HG03103 (cell line): ENCODE data around the gene PLCB3.

ENCODE experiments used
- ATAC-seq: cut with Tn5 transposase; IDR thresholded peaks from one replicate; pipeline ENCODE4 v1.9.1; 2021; ENCODE audit warnings: low read depth; ENCODE audit not compliant: unreplicated experiment

PLCB3 gene

DNA sequence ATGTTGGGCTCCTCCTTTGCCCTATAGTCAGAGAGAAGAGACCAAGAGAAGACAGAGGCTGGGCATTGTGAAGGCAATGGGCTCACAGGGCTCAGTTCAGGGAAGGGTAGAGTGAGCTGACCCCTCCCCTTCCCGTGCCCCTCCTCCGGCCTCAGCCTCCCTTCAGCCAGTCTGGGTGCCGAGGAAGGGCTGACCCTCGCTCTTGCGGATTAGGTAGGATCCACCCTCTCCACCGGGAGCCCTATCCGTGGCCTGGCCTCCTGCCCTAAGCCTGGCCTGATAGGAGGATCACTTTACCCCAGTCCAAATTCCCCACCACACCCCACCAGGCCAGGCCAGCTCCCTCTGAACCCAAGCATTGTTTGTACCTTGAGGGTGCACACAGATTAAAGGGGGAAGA is 2.8 kb upstream of the PLCB3 start:
- ATAC-seq: no peak

DNA sequence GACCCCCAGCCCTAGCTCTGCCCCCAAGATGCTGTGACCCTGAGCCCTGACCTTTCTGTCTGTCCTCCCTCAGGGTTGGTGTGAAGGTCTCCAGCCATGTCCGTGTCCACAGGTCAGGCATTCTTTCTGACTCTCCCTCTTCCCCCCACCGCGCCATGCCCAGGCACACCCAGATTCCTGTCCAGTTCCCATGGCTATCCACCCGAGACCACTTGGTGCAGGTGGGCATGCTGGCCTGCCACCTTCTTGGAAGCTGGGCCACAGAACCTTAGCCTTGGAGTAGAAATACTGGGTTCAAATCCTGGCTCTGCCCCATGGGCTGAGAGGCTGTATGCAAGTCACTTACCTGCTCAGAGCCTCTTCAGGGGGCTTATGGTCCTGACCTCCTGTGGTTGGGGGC is 2.3 kb upstream of the PLCB3 start:
- ATAC-seq: no peak

DNA sequence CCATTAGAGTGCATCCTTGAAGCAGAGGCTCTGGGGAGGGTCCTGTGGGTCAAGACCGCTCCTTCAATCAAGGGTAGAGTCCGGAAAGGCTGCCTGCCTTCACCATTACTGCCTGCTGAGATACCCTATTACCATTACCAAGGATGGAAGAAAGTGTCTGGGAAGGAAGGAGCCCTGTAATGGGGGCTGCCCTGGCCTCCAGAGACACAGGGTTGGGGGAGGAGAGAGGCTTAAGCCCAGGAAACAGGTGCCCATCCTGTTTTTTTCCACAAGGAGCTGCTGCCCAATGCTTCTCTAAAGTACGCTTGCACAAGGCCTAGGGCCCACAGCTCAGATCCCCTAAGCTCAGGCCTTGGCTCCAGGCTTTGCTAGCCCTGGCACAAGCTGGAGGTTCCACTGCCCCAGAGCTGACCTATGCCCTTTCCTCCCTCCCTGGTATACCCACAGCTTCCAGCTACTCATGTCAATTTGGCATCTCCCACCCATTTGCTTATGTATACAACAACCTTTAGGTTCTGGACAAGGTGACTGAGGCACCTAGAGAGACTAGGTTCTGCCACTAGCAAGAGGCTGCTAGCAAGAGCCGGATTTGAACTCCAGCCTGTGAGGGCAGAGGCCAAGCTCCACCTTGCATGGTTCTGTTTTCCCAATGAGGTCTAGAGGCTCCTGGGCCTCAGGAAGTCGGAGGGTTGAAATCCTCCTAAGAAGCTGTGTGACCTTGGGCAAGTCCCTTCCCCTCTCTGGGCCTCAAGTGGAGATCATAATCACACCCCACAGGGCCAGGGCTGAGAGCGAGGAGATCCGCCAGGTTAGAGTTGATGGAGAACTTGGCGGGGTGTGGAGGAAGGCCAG is 1.5 kb upstream of the PLCB3 start:
- ATAC-seq: no peak

GRCh38 chr11:64250415-64251015 is 815 bp upstream of the PLCB3 start:
- no peak for ATAC-seq

DNA sequence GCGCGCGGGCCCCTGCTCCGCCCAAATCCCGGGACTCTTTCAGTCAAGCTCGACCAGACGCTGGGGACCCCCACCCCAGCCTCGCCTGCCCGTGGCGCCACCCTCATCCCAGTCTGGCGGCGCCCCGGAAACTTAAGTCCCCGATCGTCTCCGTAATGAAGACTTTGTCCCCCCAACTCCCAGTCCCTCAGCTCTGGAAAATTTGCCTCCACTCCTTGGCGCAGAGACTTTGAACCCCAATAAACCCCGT is 348 bp downstream of the PLCB3 start:
- no peak for ATAC-seq

DNA sequence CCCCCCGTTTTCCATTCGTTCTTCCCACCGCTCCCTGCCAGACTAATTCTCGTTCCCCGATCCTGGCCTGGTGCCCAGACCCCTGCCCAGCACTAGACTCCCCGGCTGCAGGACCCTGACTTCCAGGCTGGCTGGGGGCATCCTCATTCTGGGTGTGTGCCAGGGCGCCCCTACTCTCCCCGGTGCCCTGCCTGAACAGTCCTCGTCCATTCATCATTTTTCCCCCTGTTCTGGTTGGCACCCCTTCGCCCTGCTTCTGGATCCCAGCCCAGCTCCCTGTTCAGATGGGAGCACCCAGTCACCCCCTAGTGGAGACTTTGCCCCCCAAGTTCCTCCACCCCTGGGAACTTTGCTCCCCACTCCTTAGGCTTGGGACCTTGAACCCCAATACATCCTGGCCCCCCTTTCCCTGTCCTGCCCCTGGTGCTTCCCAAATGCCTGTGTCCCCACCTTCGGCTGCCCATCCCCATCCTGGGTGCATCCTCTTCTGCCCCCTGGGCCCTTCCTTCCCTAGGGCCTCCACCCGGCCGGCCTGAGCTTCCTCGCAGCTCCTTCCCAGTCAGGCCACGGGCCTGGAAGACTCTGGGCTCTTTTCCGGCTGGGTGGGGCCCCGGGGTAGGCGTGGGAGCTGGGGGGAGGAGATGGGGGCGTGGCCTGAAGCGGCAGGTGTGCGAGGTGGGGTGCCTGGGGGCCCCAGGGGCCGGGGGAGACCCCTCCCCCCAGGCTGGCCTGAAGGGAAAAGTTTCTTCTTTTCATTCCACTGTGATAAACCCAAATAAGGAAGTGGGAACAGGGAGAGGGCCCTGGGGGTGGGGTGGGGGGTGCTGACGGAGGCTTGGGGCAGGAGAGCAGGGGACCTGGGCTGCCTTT is 908 bp downstream of the PLCB3 start:
- ATAC-seq: no peak

DNA sequence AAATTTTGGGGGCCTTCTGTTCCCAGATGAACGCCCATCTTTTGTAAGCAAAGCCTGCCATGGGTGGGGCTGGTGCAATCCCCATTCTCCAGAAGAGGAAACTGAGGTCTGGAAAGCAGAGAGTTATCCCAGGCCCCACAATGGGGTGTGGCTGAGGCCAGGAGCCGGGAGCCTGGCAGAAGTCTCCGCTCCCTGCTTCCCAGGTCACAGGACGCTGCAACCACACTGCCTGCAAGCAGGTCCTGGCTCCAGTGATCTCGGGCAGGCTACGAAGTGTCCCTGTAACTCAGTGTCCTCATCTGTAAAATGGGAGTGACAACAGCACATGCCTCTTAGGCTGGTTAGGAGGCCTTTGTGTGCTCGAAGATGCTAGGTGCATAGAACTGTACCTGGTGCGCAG is 1.7 kb downstream of the PLCB3 start:
- ATAC-seq: no peak

- no peak for ATAC-seq
Measured at GRCh38 chr11:64253481-64253880, 2.2 kb downstream of the PLCB3 start.

DNA sequence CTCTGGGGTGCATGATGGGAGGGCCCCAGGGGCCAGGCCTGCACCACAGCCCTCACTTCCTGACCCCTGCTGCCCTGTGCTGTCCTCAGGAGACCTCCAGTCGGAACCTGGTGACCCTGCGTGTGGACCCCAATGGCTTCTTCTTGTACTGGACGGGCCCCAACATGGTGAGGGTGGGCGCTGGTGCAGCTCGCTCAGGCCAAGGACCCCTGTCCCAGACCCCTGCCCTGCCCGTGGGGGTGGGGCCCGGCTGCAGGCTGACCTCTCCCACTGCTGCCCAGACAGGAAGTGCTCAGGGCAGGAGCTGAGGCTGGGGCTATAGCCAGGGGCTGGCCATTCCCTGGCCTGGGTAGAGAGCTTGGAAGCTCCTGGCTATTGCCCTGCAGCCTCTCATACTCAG is 3.0 kb downstream of the PLCB3 start:
- ATAC-seq: no peak

- ATAC-seq: no peak
Measured at GRCh38 chr11:64255135-64256128, 4.1 kb downstream of the PLCB3 start.

DNA sequence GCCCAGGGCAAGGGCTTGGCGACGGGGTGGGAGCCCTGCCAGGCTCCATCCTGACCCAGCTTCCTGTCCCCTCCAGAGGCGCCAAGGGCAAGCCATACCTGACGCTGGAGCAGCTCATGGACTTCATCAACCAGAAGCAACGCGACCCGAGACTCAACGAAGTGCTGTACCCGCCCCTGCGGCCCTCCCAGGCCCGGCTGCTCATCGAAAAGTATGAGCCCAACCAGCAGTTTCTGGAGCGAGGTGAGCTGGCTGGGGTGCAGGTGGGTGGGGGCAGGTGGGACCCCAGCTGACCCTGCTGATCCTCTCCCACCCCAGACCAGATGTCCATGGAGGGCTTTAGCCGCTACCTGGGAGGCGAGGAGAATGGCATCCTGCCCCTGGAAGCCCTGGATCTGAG is 5.0 kb downstream of the PLCB3 start:
- ATAC-seq: no peak

GRCh38 chr11:64258356-64258755 is 7.0 kb downstream of the PLCB3 start:
- no peak for ATAC-seq

- no peak for ATAC-seq
Measured at GRCh38 chr11:64258946-64259532, 7.7 kb downstream of the PLCB3 start.

DNA sequence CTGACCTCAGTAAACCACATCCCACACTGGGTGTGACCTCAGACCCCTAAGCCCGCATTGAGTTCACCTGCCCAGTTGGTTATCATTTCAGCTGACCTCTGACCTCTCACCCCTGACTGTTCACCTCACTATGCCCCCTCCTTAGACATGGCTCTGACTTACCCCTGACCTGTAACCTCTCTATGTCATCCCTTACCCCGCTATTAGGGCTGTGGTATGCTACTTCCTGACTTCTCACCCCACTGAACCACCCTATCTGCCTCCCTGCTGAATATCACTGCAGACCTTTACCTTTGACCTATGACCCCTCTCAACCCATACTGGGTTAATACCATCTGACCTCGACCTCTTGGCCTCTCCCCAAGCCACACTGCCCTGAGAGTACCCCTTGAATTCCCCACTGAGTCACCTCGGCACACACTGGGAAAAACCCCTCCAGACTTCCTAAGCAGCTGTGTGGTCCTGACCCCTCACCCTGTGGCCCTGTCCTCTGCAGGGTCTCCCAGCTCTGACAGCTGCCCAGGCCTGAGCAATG is 8.3 kb downstream of the PLCB3 start:
- no peak for ATAC-seq

DNA sequence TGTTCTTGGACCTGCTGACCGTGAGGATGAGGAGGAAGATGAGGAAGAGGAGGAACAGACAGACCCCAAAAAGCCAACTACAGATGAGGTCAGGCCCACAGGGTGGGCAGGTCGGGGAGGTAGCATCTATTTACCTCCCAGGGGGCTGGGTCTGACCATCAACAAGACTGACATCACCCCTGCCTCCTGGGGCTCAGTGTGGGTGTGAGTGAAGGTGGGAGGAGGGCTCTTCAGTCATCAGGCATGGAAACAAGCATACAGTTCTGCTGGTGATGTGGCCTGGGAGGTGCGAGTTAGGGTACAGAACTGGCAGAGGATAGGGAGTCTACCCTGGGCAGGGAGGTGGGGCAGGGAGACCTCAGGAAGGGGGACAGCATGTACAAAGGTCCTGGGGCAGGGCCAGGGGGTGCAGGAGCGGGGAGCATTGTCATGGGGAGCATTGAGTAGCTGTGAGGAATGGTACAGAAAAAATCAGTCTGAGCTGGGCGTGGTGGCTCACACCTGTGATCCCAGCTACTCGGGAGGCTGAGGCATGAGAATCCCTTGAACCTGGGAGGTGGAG is 8.9 kb downstream of the PLCB3 start:
- no peak for ATAC-seq

DNA sequence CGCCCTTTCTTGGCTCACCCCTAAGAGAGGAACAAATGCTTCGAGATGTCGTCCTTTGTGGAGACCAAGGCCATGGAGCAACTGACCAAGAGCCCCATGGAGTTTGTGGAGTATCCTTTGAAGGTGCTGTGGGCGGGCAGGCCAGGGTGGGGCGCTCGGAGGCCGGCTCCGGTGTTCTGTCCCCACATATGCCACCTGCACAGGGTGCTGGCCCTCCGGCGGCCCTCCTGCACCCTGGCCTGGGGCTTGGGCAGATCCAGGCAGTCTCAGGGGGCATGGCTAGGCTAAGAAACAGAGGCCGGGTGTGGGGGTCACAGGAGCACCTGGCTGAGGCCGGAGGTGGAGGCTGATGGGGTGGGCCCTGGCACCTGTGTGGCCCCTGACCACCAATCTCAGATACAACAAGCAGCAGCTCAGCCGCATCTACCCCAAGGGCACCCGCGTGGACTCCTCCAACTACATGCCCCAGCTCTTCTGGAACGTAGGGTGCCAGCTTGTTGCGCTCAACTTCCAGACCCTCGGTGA is 10.3 kb downstream of the PLCB3 start:
- no peak for ATAC-seq

DNA sequence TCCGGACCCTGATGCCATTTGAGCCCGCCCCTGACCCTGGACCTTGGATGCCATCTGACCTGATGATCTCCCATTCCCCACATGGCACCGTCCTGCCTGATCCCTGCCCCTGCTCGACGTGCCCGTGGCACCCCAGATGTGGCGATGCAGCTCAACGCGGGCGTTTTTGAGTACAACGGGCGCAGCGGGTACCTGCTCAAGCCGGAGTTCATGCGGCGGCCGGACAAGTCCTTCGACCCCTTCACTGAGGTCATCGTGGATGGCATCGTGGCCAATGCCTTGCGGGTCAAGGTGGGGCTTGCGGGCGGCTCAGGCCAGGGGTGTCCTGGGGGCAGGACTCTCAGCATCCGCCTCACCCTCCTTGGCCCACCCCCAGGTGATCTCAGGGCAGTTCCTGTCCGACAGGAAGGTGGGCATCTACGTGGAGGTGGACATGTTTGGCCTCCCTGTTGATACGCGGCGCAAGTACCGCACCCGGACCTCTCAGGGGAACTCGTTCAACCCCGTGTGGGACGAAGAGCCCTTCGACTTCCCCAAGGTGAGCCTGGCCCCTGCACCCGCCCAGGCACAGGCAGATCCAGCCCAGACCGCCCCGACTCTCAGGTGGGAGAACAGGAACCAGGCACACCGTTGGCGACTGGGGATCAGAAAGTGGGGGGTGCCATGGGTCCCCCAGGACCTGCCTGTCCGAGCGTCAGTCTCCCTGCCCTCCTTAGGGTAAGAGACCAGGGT is 11.1 kb downstream of the PLCB3 start:
- no peak for ATAC-seq

DNA sequence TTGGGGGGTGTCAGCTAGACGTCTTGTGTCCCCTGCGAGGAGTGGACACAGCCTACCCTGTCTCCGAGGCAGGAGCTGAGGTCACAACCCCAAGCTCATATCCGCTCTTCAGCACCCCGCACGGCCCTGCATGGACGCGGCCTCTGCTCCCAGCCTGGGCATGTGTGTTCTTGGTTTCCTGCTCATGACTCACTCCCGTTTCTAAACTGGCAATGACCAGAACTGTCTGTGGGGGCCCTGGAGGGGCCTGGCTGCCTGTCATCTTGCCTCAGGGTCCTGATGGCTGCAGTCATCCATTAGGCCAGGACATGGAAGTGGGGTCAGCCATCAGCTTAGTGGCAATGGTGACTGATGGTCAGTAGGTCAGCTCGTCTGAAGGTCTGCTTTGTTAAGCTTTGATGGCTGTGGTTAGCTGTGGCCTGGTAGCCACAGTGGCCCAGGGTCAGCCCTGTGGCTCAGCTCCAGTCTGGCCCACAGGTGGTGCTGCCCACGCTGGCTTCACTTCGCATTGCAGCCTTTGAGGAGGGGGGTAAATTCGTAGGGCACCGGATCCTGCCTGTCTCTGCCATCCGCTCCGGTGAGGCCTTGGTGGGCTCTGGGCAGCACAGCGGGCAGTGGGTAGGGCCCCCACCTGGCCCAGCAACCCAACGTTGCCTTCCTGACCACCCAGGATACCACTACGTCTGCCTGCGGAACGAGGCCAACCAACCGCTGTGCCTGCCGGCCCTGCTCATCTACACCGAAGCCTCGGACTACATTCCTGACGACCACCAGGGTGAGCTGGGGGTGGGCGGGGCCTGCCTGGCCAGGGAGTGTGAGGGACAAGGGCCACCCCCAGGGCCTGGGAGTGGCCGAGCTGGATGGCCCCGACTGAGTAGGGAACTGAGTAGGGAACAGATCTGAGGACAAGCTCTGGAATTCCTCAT is 12.0 kb downstream of the PLCB3 start:
- ATAC-seq: no peak
